H1 (cell line): ENCODE results near the gene SLC16A8. TPM values are rescaled to one million over a fixed set of nuclear protein-coding genes. Genes with fewer than 3 reads are reported as not detected.

ENCODE experiments used
- KDM1A ChIP-seq: fragments of 200-600, 300-600 bp; sonication (generic); IDR thresholded peaks from 2 replicates; pipeline ENCODE4 v1.7.1; 2016; ENCODE audit warnings: mild to moderate bottlenecking, low read length, borderline replicate concordance
- POLR2A ChIP-seq, 2 experiments: IDR thresholded peaks; 1 replicate in 1 of 2; 2 replicates in 1 of 2; pipeline ENCODE4 v1.6.1; 2011; ENCODE audit warnings: low read depth in 2 of 2, low read length in 2 of 2, mild to moderate bottlenecking in 2 of 2; ENCODE audit errors: control extremely low read depth in 1 of 2
- RAD21 ChIP-seq, 2 experiments: IDR thresholded peaks in 1 of 2; conservative IDR thresholded peaks in 1 of 2; 2 replicates each; pipeline ENCODE4 v1.6.1; 2011; ENCODE audit warnings: low read depth in 2 of 2, low read length in 2 of 2, improper control_type of control experiment in 1 of 2, inconsistent platforms in 1 of 2, mild to moderate bottlenecking in 1 of 2, moderate library complexity in 1 of 2
- RXRA ChIP-seq: IDR thresholded peaks from 2 replicates; pipeline ENCODE4 v1.6.1; 2011; ENCODE audit warnings: low read depth, mild to moderate bottlenecking, low read length, moderate library complexity; ENCODE audit not compliant: insufficient read depth
- SIN3A ChIP-seq, 2 experiments: IDR thresholded peaks in 1 of 2; conservative IDR thresholded peaks in 1 of 2; 2 replicates each; pipeline ENCODE4 v1.6.1; 2011 to 2012; ENCODE audit warnings: low read length in 2 of 2, improper control_type of control experiment in 1 of 2, low read depth in 1 of 2, mild to moderate bottlenecking in 1 of 2
- polyA plus RNA-seq, 7 experiments: library from polyadenylated mRNA; depleted of rRNA in 3 of 7; stranded (reverse) in 5 of 7; unstranded in 2 of 7; fragments of >200 nt in 5 of 7; fragments of 200-250 nt in 2 of 7; gene quantifications; 1 replicate in 5 of 7; 2 replicates in 1 of 7; 4 replicates in 1 of 7; pipeline versions ENCODE4 v1.2.1 to v1.2.3, GENCODE V29; 2011 to 2013; ENCODE audit warnings: missing spikeins in 2 of 7, mixed read lengths in 2 of 7
- total RNA-seq: library from RNA; stranded (reverse); fragmentation: NEBNext Ultra II Directional; extraction: Animal tissue kit (Norgen Biotek cat#: 25700); gene quantifications from 2 replicates; pipeline ENCODE4 v1.2.1, GENCODE V29; 2021
- TF ChIP-seq, protein P1 (sequence below): fragments of 300-600 bp; sonication (generic); IDR thresholded peaks from 2 replicates; pipeline ENCODE4 v1.7.1; 2012; ENCODE audit warnings: low read length, moderate library complexity, mild to moderate bottlenecking, inconsistent platforms; ENCODE audit not compliant: insufficient replicate concordance

Gene SLC16A8
- total and polyA plus RNA-seq, 2 of the 8 experiments (the other 6 are each of a cell fraction or from before 2014, with no cell fraction given) = 0.70 TPM; not detected in 1

DNA sequence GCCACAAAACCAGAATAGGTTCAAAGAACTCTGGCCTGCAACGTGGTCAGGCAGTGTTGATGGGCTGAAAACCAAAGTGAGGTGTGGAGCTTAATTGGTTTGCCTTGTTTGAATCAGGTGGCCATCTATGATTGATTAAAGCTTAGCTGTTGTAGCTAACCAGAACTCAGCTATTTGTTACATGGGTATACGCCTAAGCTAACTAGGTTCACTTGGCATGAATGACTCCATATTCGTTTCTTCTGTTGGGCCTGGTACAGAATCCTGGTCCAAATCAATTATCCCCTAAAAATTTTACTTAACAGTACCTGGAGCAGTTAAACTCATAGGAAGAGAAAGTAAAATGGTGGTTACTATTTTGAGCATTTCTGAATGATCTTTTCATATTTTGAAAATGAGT lies 34.2 kb upstream of the SLC16A8 start (continued):
- TF ChIP-seq, protein P1, sequence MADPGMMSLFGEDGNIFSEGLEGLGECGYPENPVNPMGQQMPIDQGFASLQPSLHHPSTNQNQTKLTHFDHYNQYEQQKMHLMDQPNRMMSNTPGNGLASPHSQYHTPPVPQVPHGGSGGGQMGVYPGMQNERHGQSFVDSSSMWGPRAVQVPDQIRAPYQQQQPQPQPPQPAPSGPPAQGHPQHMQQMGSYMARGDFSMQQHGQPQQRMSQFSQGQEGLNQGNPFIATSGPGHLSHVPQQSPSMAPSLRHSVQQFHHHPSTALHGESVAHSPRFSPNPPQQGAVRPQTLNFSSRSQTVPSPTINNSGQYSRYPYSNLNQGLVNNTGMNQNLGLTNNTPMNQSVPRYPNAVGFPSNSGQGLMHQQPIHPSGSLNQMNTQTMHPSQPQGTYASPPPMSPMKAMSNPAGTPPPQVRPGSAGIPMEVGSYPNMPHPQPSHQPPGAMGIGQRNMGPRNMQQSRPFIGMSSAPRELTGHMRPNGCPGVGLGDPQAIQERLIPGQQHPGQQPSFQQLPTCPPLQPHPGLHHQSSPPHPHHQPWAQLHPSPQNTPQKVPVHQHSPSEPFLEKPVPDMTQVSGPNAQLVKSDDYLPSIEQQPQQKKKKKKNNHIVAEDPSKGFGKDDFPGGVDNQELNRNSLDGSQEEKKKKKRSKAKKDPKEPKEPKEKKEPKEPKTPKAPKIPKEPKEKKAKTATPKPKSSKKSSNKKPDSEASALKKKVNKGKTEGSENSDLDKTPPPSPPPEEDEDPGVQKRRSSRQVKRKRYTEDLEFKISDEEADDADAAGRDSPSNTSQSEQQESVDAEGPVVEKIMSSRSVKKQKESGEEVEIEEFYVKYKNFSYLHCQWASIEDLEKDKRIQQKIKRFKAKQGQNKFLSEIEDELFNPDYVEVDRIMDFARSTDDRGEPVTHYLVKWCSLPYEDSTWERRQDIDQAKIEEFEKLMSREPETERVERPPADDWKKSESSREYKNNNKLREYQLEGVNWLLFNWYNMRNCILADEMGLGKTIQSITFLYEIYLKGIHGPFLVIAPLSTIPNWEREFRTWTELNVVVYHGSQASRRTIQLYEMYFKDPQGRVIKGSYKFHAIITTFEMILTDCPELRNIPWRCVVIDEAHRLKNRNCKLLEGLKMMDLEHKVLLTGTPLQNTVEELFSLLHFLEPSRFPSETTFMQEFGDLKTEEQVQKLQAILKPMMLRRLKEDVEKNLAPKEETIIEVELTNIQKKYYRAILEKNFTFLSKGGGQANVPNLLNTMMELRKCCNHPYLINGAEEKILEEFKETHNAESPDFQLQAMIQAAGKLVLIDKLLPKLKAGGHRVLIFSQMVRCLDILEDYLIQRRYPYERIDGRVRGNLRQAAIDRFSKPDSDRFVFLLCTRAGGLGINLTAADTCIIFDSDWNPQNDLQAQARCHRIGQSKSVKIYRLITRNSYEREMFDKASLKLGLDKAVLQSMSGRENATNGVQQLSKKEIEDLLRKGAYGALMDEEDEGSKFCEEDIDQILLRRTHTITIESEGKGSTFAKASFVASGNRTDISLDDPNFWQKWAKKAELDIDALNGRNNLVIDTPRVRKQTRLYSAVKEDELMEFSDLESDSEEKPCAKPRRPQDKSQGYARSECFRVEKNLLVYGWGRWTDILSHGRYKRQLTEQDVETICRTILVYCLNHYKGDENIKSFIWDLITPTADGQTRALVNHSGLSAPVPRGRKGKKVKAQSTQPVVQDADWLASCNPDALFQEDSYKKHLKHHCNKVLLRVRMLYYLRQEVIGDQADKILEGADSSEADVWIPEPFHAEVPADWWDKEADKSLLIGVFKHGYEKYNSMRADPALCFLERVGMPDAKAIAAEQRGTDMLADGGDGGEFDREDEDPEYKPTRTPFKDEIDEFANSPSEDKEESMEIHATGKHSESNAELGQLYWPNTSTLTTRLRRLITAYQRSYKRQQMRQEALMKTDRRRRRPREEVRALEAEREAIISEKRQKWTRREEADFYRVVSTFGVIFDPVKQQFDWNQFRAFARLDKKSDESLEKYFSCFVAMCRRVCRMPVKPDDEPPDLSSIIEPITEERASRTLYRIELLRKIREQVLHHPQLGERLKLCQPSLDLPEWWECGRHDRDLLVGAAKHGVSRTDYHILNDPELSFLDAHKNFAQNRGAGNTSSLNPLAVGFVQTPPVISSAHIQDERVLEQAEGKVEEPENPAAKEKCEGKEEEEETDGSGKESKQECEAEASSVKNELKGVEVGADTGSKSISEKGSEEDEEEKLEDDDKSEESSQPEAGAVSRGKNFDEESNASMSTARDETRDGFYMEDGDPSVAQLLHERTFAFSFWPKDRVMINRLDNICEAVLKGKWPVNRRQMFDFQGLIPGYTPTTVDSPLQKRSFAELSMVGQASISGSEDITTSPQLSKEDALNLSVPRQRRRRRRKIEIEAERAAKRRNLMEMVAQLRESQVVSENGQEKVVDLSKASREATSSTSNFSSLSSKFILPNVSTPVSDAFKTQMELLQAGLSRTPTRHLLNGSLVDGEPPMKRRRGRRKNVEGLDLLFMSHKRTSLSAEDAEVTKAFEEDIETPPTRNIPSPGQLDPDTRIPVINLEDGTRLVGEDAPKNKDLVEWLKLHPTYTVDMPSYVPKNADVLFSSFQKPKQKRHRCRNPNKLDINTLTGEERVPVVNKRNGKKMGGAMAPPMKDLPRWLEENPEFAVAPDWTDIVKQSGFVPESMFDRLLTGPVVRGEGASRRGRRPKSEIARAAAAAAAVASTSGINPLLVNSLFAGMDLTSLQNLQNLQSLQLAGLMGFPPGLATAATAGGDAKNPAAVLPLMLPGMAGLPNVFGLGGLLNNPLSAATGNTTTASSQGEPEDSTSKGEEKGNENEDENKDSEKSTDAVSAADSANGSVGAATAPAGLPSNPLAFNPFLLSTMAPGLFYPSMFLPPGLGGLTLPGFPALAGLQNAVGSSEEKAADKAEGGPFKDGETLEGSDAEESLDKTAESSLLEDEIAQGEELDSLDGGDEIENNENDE = no peak
- no peak for TF ChIP-seq SIN3A (conservative IDR thresholded peaks at IDR 0.05 in 1 of 2, IDR thresholded peaks at IDR 0.05 in 1 of 2; ENCODE audit: low read depth in 1 of 2, low read length in 2 of 2)
- TF ChIP-seq KDM1A = no peak
- TF ChIP-seq RXRA = no peak
- no peak for TF ChIP-seq RAD21 (IDR thresholded peaks at IDR 0.05 in 1 of 2, conservative IDR thresholded peaks at IDR 0.05 in 1 of 2; ENCODE audit: low read depth in 2 of 2, low read length in 2 of 2)
- TF ChIP-seq POLR2A (IDR thresholded peaks at IDR 0.05; ENCODE audit: control extremely low read depth in 1 of 2, low read depth in 2 of 2, low read length in 2 of 2) = no peak
